Osteoblast (primary cell): ENCODE measurements around the gene LSP1. TPM values are rescaled to one million over a fixed set of nuclear protein-coding genes. Genes with fewer than 3 reads are reported as not detected.
A peak's percentile ranks its signal among the peaks of the same experiment; 100 is the strongest.
"Not testable (repeated sequence)": the region's sequence is repeated elsewhere in the genome, so short reads cannot be mapped to it uniquely, and the experiment has no call there.

Experiments
- DNase-seq: peaks from one replicate; pipeline ENCODE4 v3.0.0; 2011; ENCODE audit warnings: low spot score, mixed read lengths; ENCODE audit not compliant: insufficient read length; ENCODE audit errors: missing footprints
- H2AFZ ChIP-seq: 2 replicates; pipeline ENCODE4 v1.6.0; 2011; ENCODE audit warnings: mild to moderate bottlenecking, low read length
- H3K27ac ChIP-seq: 2 replicates; pipeline ENCODE4 v1.5.1; 2011; ENCODE audit warnings: mild to moderate bottlenecking, low read depth, low read length, moderate library complexity
- H3K27me3 ChIP-seq: 2 replicates; pipeline ENCODE4 v1.6.0; 2012; ENCODE audit warnings: mild to moderate bottlenecking, control low read depth, inconsistent platforms, low read length, moderate library complexity; ENCODE audit not compliant: insufficient read depth
- H3K36me3 ChIP-seq: 2 replicates; pipeline ENCODE4 v1.5.1; 2011; ENCODE audit warnings: mild to moderate bottlenecking, low read length, control low read depth, moderate library complexity; ENCODE audit not compliant: insufficient read depth
- H3K4me1 ChIP-seq: 2 replicates; pipeline ENCODE4 v1.5.1; 2011; ENCODE audit warnings: mild to moderate bottlenecking, low read length, control low read depth, moderate library complexity; ENCODE audit not compliant: insufficient read depth
- H3K4me2 ChIP-seq: 2 replicates; pipeline ENCODE4 v1.6.0; 2011; ENCODE audit warnings: mild to moderate bottlenecking, low read length; ENCODE audit not compliant: insufficient read depth
- H3K4me3 ChIP-seq: fragments of 200-600 bp; sonication (generic); 3 replicates; pipeline ENCODE4 v1.5.1; 2012; ENCODE audit warnings: mild to moderate bottlenecking, low read length, inconsistent platforms; ENCODE audit not compliant: insufficient read depth
- H3K79me2 ChIP-seq: 2 replicates; pipeline ENCODE4 v1.6.0; 2012; ENCODE audit warnings: mild to moderate bottlenecking, low read length, control low read depth, inconsistent platforms; ENCODE audit not compliant: insufficient read depth
- H3K9me3 ChIP-seq: 2 replicates; pipeline ENCODE4 v1.5.1; 2011; ENCODE audit warnings: low read depth, low read length, control low read depth
- H4K20me1 ChIP-seq: 2 replicates; pipeline ENCODE4 v1.6.0; 2012; ENCODE audit warnings: mild to moderate bottlenecking, low read length, control low read depth; ENCODE audit not compliant: insufficient read depth
- CTCF ChIP-seq: IDR thresholded peaks from 2 replicates; pipeline ENCODE4 v1.5.1; 2011; ENCODE audit warnings: mild to moderate bottlenecking, low read depth, low read length, moderate library complexity; ENCODE audit errors: extremely low read depth
- total RNA-seq: library from RNA; depleted of rRNA; stranded (reverse); fragments of >200 nt; gene quantifications from 2 replicates; pipeline ENCODE4 v1.2.3, GENCODE V29; 2012

LSP1 gene
- total RNA-seq, 1 donor, result 54.6 TPM

GRCh38 chr11:1807264-1807995, 45.5 kb upstream of the LSP1 start:
- Histone ChIP-seq H2AFZ (no peak overlapping the region), H4K20me1 (no peaks in the 10 kb centered on the region), H3K36me3 (no peaks in the 10 kb centered on the region), H3K9me3 (no peaks in the 10 kb centered on the region), H3K4me2 (no peak overlapping the region), H3K27ac (no peak overlapping the region), H3K4me1 (no peaks in the 10 kb centered on the region), H3K27me3 (peaks cover 13% of the 10 kb centered on the region), H3K79me2 (no peaks in the 10 kb centered on the region), H3K4me3 (no peak overlapping the region)
- no peak for TF ChIP-seq CTCF
- peak; percentile 74 for DNase-seq

GRCh38 chr11:1810761-1811160, 42.1 kb upstream of the LSP1 start:
- Histone ChIP-seq H3K27ac (no peak overlapping the region), H3K36me3 (no peaks in the 10 kb centered on the region), H4K20me1 (no peaks in the 10 kb centered on the region), H3K79me2 (no peaks in the 10 kb centered on the region), H3K27me3 (peaks cover 23% of the 10 kb centered on the region), H3K9me3 (no peaks in the 10 kb centered on the region), H3K4me2 (no peak overlapping the region), H3K4me3 (no peak overlapping the region), H3K4me1 (no peaks in the 10 kb centered on the region), H2AFZ (no peak overlapping the region)
- DNase-seq, result no peak
- TF ChIP-seq CTCF, result no peak

- no peak overlapping the region for H3K4me2 ChIP-seq
- peaks cover 23% of the 10 kb centered on the region for H3K27me3 ChIP-seq
- no peaks in the 10 kb centered on the region for H3K36me3 ChIP-seq
- no peak overlapping the region for H3K4me3 ChIP-seq
- no peaks in the 10 kb centered on the region for H3K79me2 ChIP-seq
- no peak overlapping the region for H2AFZ ChIP-seq
- no peaks in the 10 kb centered on the region for H3K9me3 ChIP-seq
- TF ChIP-seq CTCF, result no peak
- DNase-seq, result no peak
- H3K4me1 ChIP-seq, result no peaks in the 10 kb centered on the region
- H3K27ac ChIP-seq, result no peak overlapping the region
- H4K20me1 ChIP-seq, result no peaks in the 10 kb centered on the region
Observed at GRCh38 chr11:1812274-1812673, 40.6 kb upstream of the LSP1 start.

GRCh38 chr11:1812801-1813200, 40.1 kb upstream of the LSP1 start:
- Histone ChIP-seq H3K4me1 (no peaks in the 10 kb centered on the region), H4K20me1 (no peaks in the 10 kb centered on the region), H2AFZ (no peak overlapping the region), H3K27ac (no peak overlapping the region), H3K27me3 (peaks cover 21% of the 10 kb centered on the region), H3K9me3 (no peaks in the 10 kb centered on the region), H3K4me2 (no peak overlapping the region), H3K79me2 (no peaks in the 10 kb centered on the region), H3K4me3 (no peak overlapping the region), H3K36me3 (no peaks in the 10 kb centered on the region)
- DNase-seq, result peak; percentile 30
- TF ChIP-seq CTCF, result no peak

- not testable (repeated sequence) for DNase-seq, H3K79me2 ChIP-seq, H3K4me1 ChIP-seq, H3K4me2 ChIP-seq, H3K9me3 ChIP-seq, H3K36me3 ChIP-seq, H3K4me3 ChIP-seq, H4K20me1 ChIP-seq, H3K27ac ChIP-seq, H2AFZ ChIP-seq
- peaks cover 19% of the 10 kb centered on the region for H3K27me3 ChIP-seq
Observed at GRCh38 chr11:1813356-1813755, 39.5 kb upstream of the LSP1 start.
